ENCODE data around the gene RELN.

The RELN gene

DNA sequence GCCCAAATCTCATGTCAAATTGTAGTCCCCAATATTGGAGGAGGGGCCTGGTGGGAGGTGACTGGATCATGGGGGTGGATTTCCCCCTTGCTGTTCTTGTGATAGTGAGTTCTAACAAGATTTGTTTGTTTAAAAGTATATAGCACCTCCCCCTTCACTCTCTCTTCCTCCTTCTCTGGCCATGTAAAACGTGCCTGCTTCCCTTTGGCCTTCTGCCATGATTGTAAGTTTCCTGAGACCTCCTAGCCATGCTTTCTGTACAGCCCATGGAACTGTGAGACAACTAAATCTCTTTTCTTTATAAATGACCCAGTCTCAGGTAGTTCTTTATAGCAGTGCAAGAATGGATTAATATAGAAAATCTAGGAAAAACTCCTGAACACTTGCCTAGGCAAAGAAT is 341.3 kb downstream of the RELN start:
- TF ChIP-seq, protein P1, sequence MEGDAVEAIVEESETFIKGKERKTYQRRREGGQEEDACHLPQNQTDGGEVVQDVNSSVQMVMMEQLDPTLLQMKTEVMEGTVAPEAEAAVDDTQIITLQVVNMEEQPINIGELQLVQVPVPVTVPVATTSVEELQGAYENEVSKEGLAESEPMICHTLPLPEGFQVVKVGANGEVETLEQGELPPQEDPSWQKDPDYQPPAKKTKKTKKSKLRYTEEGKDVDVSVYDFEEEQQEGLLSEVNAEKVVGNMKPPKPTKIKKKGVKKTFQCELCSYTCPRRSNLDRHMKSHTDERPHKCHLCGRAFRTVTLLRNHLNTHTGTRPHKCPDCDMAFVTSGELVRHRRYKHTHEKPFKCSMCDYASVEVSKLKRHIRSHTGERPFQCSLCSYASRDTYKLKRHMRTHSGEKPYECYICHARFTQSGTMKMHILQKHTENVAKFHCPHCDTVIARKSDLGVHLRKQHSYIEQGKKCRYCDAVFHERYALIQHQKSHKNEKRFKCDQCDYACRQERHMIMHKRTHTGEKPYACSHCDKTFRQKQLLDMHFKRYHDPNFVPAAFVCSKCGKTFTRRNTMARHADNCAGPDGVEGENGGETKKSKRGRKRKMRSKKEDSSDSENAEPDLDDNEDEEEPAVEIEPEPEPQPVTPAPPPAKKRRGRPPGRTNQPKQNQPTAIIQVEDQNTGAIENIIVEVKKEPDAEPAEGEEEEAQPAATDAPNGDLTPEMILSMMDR (IDR thresholded peaks at IDR 0.05; ENCODE audit: low read depth, low read length) = no peak
- no peak overlapping the region for H3K4me3 ChIP-seq (ENCODE audit: low read depth, low read length)

DNA sequence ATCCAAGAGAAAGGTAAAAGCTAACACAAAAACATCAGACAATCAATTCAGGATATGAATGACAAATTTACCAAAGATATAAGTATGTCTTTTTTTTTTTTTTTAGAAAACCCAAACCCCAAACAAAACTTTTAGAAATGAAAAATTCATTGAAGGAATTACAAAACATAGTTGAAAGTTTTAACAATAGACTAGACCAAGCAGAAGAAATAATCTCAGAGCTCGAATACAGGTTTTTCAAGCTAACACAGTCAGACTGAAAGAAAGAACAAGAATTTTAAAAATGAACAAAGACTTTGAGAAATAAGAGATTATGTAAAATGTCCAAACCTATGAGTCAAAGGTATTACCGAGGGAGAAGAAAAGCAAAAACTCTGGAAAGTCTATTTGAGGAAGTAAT is 345.1 kb downstream of the RELN start:
- TF ChIP-seq, protein P1 (IDR thresholded peaks at IDR 0.05; ENCODE audit: low read depth, low read length) = no peak
- no peak overlapping the region for H3K4me3 ChIP-seq (ENCODE audit: low read depth, low read length)

DNA sequence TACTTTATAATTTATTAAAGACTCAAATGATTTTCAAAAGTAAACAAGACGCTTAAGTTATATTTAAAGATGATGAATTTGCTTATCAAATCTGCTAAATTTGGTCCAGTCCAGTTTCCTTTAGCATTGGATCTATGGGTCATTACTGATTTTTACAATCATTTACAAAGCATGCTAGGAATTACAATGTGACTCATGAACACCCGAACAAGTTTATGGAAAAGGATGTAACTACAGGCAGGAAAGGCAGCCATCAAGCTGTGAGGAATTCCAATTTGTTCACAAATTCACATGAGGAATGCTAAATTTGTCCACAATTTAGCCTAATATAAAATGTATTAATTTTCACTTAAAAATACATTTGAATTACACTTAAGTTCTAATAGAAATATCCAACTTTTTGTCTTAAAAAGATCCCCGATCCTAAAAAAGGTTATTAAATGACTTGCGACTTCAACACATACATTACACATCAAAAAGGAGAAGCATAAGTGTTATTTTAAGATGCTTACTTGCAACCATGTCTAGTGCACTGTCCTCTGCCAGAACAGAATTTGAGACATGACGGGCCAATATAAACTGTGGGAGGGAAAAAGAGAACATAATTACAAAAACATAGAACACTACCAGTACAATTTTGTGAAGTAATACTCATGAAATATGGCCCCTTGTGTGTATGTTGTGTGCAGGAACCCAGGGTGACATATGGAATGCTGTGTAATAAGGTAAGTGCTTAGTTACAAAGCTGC is 349.3 kb downstream of the RELN start:
- TF ChIP-seq, protein P1 (IDR thresholded peaks at IDR 0.05; ENCODE audit: low read depth, low read length) = no peak

DNA sequence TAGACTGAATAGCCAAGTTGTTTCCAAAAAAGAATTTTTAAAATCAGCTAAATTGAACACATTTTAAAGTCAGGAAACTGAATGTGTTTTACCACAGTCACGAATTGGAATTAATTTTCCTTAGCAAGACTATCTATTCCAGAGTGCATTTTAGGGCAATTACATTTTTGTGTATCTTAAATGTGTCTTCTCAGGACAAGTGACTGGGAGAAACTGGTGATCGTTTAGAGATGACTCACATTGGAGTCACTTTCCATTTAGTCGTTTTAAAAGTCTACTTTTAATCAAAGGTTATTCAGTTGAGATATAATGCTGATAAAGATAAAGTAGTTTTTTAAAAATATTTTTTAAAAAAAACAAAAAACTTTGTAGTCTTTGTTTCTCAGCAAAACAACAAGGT is 351.7 kb downstream of the RELN start:
- TF ChIP-seq, protein P1 (IDR thresholded peaks at IDR 0.05; ENCODE audit: low read depth, low read length) = no peak
- no peak overlapping the region for H3K4me3 ChIP-seq (ENCODE audit: low read depth, low read length)

More for the DNA sequence above, 349.3 kb downstream of the RELN start:
- no peak overlapping the region for H3K4me3 ChIP-seq (ENCODE audit: low read depth, low read length)

DNA sequence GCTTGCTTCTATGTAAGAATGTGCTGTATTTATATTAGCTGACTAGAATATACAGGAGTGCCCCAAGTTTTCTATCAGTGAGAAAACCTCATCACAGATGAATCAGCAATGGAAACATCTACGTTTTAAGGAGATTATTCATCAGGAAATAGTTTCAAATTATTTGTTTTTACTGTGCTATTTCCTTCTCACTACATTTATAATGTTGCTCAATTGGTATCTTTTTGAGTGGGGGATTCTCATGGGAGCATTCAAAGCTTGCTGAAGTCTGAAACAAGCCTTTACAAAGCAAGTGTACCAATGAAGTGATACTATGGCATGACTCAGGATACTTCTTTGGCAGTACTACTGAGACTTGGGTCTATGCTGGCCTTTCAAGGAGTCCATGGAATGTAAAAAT is 352.4 kb downstream of the RELN start:
- TF ChIP-seq, protein P1 (IDR thresholded peaks at IDR 0.05; ENCODE audit: low read depth, low read length) = no peak
- H3K4me3 ChIP-seq (ENCODE audit: low read depth, low read length) = no peak overlapping the region

DNA sequence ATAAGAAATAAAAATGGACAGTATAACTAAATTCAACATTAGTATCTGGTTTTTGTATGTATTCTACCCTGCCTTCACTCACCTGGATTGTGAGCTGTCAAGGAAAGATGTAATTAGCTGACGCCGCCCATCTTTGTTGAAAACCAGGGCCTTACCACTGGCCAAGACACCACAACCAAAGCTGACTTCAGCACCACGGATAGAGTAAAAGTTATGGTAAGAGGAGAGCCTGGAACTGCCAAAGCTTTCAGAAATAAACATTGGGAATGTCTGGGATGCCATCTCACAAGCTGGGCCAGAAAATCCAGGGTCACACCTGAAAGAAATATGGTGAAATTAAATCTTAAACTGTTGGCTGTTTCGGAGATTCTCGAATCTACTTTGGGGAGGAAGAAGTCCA is 353.3 kb downstream of the RELN start:
- no peak overlapping the region for H3K4me3 ChIP-seq (ENCODE audit: low read depth, low read length)
- TF ChIP-seq, protein P1 (IDR thresholded peaks at IDR 0.05; ENCODE audit: low read depth, low read length) = no peak

DNA sequence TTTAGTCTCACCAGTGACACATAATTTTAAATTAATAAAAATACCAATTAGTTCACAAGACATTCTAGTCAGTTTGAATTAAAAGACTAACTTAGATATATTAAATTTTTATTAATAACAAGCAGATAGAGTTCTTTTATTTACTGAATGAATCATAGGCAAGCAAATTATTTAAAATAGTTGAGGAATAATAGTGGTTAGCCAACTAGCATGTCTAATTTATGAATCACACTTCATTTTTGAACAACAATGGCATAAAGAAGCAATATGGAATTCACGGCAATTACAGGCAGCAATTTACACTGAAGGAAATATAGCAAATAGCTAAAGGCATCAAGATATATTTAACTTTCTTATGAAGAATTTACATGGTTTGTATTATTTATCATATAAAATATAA is 356.5 kb downstream of the RELN start:
- no peak overlapping the region for H3K4me3 ChIP-seq (ENCODE audit: low read depth, low read length)
- TF ChIP-seq, protein P1 (IDR thresholded peaks at IDR 0.05; ENCODE audit: low read depth, low read length) = no peak
